ENCODE data around the gene ZNF385B.

ZNF385B gene

GRCh38 chr2:179703702-179704101 is 157.7 kb downstream of the ZNF385B start:
- no peaks in the 10 kb centered on the region for H3K4me1 Mint-ChIP-seq
- no peak overlapping the region for H3K27ac Mint-ChIP-seq
- no peaks in the 10 kb centered on the region for H3K36me3 Mint-ChIP-seq
- H3K27me3 Mint-ChIP-seq = no peaks in the 10 kb centered on the region
- H3K4me3 Mint-ChIP-seq = no peak overlapping the region
- ATAC-seq = no peak
- H3K9me3 Mint-ChIP-seq = no peaks in the 10 kb centered on the region

- no peak overlapping the region for H3K4me3 Mint-ChIP-seq
- no peaks in the 10 kb centered on the region for H3K4me1 Mint-ChIP-seq
- no peaks in the 10 kb centered on the region for H3K27me3 Mint-ChIP-seq
- H3K9me3 Mint-ChIP-seq = no peaks in the 10 kb centered on the region
- H3K36me3 Mint-ChIP-seq = no peaks in the 10 kb centered on the region
- H3K27ac Mint-ChIP-seq = no peak overlapping the region
- no peak for ATAC-seq
Observed at GRCh38 chr2:179702912-179703311, 158.5 kb downstream of the ZNF385B start.

GRCh38 chr2:179701524-179702110 is 159.8 kb downstream of the ZNF385B start:
- no peaks in the 10 kb centered on the region for H3K9me3 Mint-ChIP-seq

GRCh38 chr2:179695486-179695885 is 165.9 kb downstream of the ZNF385B start:
- H3K4me1 Mint-ChIP-seq = no peaks in the 10 kb centered on the region
- no peak overlapping the region for H3K27ac Mint-ChIP-seq
- H3K4me3 Mint-ChIP-seq = no peak overlapping the region
- ATAC-seq = no peak
- no peaks in the 10 kb centered on the region for H3K36me3 Mint-ChIP-seq
- H3K27me3 Mint-ChIP-seq = peaks cover 8% of the 10 kb centered on the region
- H3K9me3 Mint-ChIP-seq = peaks cover 3% of the 10 kb centered on the region

More at GRCh38 chr2:179701524-179702110, 159.8 kb downstream of the ZNF385B start:
- ATAC-seq = no peak
- no peak overlapping the region for H3K4me3 Mint-ChIP-seq
- no peaks in the 10 kb centered on the region for H3K27me3 Mint-ChIP-seq
- no peaks in the 10 kb centered on the region for H3K4me1 Mint-ChIP-seq
- no peak overlapping the region for H3K27ac Mint-ChIP-seq
- H3K36me3 Mint-ChIP-seq = no peaks in the 10 kb centered on the region

GRCh38 chr2:179694963-179695362 is 166.4 kb downstream of the ZNF385B start:
- H3K27me3 Mint-ChIP-seq = peaks cover 8% of the 10 kb centered on the region
- no peak for ATAC-seq
- no peaks in the 10 kb centered on the region for H3K4me1 Mint-ChIP-seq
- H3K4me3 Mint-ChIP-seq = no peak overlapping the region
- H3K27ac Mint-ChIP-seq = no peak overlapping the region
- no peaks in the 10 kb centered on the region for H3K36me3 Mint-ChIP-seq
- H3K9me3 Mint-ChIP-seq = peaks cover 3% of the 10 kb centered on the region

GRCh38 chr2:179692610-179693009 is 168.8 kb downstream of the ZNF385B start:
- no peaks in the 10 kb centered on the region for H3K36me3 Mint-ChIP-seq
- no peak overlapping the region for H3K27ac Mint-ChIP-seq
- no peak overlapping the region for H3K4me3 Mint-ChIP-seq
- H3K27me3 Mint-ChIP-seq = peaks cover 8% of the 10 kb centered on the region
- ATAC-seq = no peak
- peaks cover 3% of the 10 kb centered on the region for H3K9me3 Mint-ChIP-seq
- H3K4me1 Mint-ChIP-seq = no peaks in the 10 kb centered on the region

GRCh38 chr2:179692043-179692442 is 169.4 kb downstream of the ZNF385B start:
- Mint-ChIP-seq H3K36me3 (no peaks in the 10 kb centered on the region), H3K9me3 (peaks cover 3% of the 10 kb centered on the region), H3K27me3 (peaks cover 8% of the 10 kb centered on the region), H3K27ac (no peak overlapping the region), H3K4me1 (no peaks in the 10 kb centered on the region), H3K4me3 (no peak overlapping the region)
- ATAC-seq = no peak

GRCh38 chr2:179691235-179691634 is 170.2 kb downstream of the ZNF385B start:
- Mint-ChIP-seq H3K36me3 (no peaks in the 10 kb centered on the region), H3K27me3 (peaks cover 8% of the 10 kb centered on the region), H3K4me1 (no peaks in the 10 kb centered on the region), H3K9me3 (peaks cover 3% of the 10 kb centered on the region), H3K27ac (no peak overlapping the region), H3K4me3 (no peak overlapping the region)
- no peak for ATAC-seq

GRCh38 chr2:179686718-179687342 is 174.6 kb downstream of the ZNF385B start:
- no peak for ATAC-seq
- no peak overlapping the region for H3K4me3 Mint-ChIP-seq
- no peaks in the 10 kb centered on the region for H3K4me1 Mint-ChIP-seq
- no peak overlapping the region for H3K27ac Mint-ChIP-seq
- no peaks in the 10 kb centered on the region for H3K9me3 Mint-ChIP-seq
- H3K27me3 Mint-ChIP-seq = no peaks in the 10 kb centered on the region
- H3K36me3 Mint-ChIP-seq = no peaks in the 10 kb centered on the region

- Mint-ChIP-seq H3K27me3 (no peaks in the 10 kb centered on the region), H3K4me1 (no peaks in the 10 kb centered on the region), H3K27ac (no peak overlapping the region), H3K36me3 (no peaks in the 10 kb centered on the region), H3K4me3 (no peak overlapping the region), H3K9me3 (no peaks in the 10 kb centered on the region)
- ATAC-seq = no peak
Observed at GRCh38 chr2:179686069-179686468, 175.3 kb downstream of the ZNF385B start.

- no peak for ATAC-seq
- Mint-ChIP-seq H3K27me3 (no peaks in the 10 kb centered on the region), H3K9me3 (no peaks in the 10 kb centered on the region), H3K36me3 (no peaks in the 10 kb centered on the region), H3K4me1 (no peaks in the 10 kb centered on the region), H3K4me3 (no peak overlapping the region), H3K27ac (no peak overlapping the region)
Observed at GRCh38 chr2:179685146-179685545, 176.3 kb downstream of the ZNF385B start.

- Mint-ChIP-seq H3K27ac (no peak overlapping the region), H3K36me3 (no peaks in the 10 kb centered on the region), H3K4me3 (no peak overlapping the region), H3K4me1 (no peaks in the 10 kb centered on the region), H3K27me3 (no peaks in the 10 kb centered on the region), H3K9me3 (no peaks in the 10 kb centered on the region)
- no peak for ATAC-seq
Observed at GRCh38 chr2:179682756-179683155, 178.7 kb downstream of the ZNF385B start.

- Mint-ChIP-seq H3K27ac (no peak overlapping the region), H3K4me3 (no peak overlapping the region), H3K4me1 (no peaks in the 10 kb centered on the region), H3K27me3 (no peaks in the 10 kb centered on the region), H3K36me3 (no peaks in the 10 kb centered on the region), H3K9me3 (no peaks in the 10 kb centered on the region)
- no peak for ATAC-seq
Observed at GRCh38 chr2:179677746-179678505, 183.5 kb downstream of the ZNF385B start.

- Mint-ChIP-seq H3K27me3 (no peaks in the 10 kb centered on the region), H3K36me3 (no peaks in the 10 kb centered on the region), H3K4me3 (no peak overlapping the region), H3K27ac (no peak overlapping the region), H3K9me3 (no peaks in the 10 kb centered on the region), H3K4me1 (no peaks in the 10 kb centered on the region)
- no peak for ATAC-seq
Observed at GRCh38 chr2:179677077-179677688, 184.2 kb downstream of the ZNF385B start.

- H3K27ac Mint-ChIP-seq = no peak overlapping the region
- no peak overlapping the region for H3K4me3 Mint-ChIP-seq
- H3K4me1 Mint-ChIP-seq = no peaks in the 10 kb centered on the region
- no peak for ATAC-seq
- H3K27me3 Mint-ChIP-seq = no peaks in the 10 kb centered on the region
- no peaks in the 10 kb centered on the region for H3K36me3 Mint-ChIP-seq
- H3K9me3 Mint-ChIP-seq = no peaks in the 10 kb centered on the region
Observed at GRCh38 chr2:179675435-179675834, 186.0 kb downstream of the ZNF385B start.

All from stimulated activated memory B cell treated with anti-CD40 and anti-IgM and Interleukin-4, amounts not matched to agents 10 μg/mL and 1 μg/mL and 100 μg/mL, for 72 hours (primary cell).